ENCODE measurements around the gene SH3RF3. TPM values are rescaled to one million over a fixed set of nuclear protein-coding genes. Genes with fewer than 3 reads are reported as not detected.

SH3RF3 gene
- total RNA-seq, 1 donor from 2014 or later, result 1.7 TPM

GRCh38 chr2:109137616-109138015 is 8.6 kb downstream of the SH3RF3 start:
- no peak overlapping the region for H3K4me3 Mint-ChIP-seq (ENCODE audit: unreplicated experiment)
- H3K4me1 Mint-ChIP-seq (ENCODE audit: low read depth, unreplicated experiment), result peaks cover 14% of the 10 kb centered on the region
- no peaks in the 10 kb centered on the region for H3K36me3 Mint-ChIP-seq (ENCODE audit: unreplicated experiment)
- peaks cover 8% of the 10 kb centered on the region for H3K27me3 Mint-ChIP-seq (ENCODE audit: unreplicated experiment)
- peaks cover 5% of the 10 kb centered on the region for H3K9me3 Mint-ChIP-seq (ENCODE audit: unreplicated experiment)
- TF ChIP-seq CTCF (IDR thresholded peaks at IDR 0.05; ENCODE audit: partially characterized antibody, unreplicated experiment), result no peak
- H3K27ac Mint-ChIP-seq (ENCODE audit: unreplicated experiment), result no peak overlapping the region
- DNase-seq, result no peak

- H3K27ac Mint-ChIP-seq (ENCODE audit: unreplicated experiment), result no peak overlapping the region
- DNase-seq, result no peak
- H3K36me3 Mint-ChIP-seq (ENCODE audit: unreplicated experiment), result no peaks in the 10 kb centered on the region
- H3K27me3 Mint-ChIP-seq (ENCODE audit: unreplicated experiment), result peaks cover 8% of the 10 kb centered on the region
- H3K9me3 Mint-ChIP-seq (ENCODE audit: unreplicated experiment), result peaks cover 6% of the 10 kb centered on the region
- H3K4me1 Mint-ChIP-seq (ENCODE audit: low read depth, unreplicated experiment), result peaks cover 14% of the 10 kb centered on the region
- no peak for TF ChIP-seq CTCF (IDR thresholded peaks at IDR 0.05; ENCODE audit: partially characterized antibody, unreplicated experiment)
- no peak overlapping the region for H3K4me3 Mint-ChIP-seq (ENCODE audit: unreplicated experiment)
Observed at GRCh38 chr2:109138449-109138848, 9.4 kb downstream of the SH3RF3 start.

- TF ChIP-seq CTCF (IDR thresholded peaks at IDR 0.05; ENCODE audit: partially characterized antibody, unreplicated experiment), result no peak
- Mint-ChIP-seq H3K9me3 (ENCODE audit: unreplicated experiment) (peaks cover 6% of the 10 kb centered on the region), H3K4me1 (ENCODE audit: low read depth, unreplicated experiment) (peaks cover 14% of the 10 kb centered on the region), H3K27me3 (ENCODE audit: unreplicated experiment) (peaks cover 8% of the 10 kb centered on the region), H3K4me3 (ENCODE audit: unreplicated experiment) (no peak overlapping the region), H3K27ac (ENCODE audit: unreplicated experiment) (no peak overlapping the region), H3K36me3 (ENCODE audit: unreplicated experiment) (no peaks in the 10 kb centered on the region)
- no peak for DNase-seq
Observed at GRCh38 chr2:109139002-109139401, 10.0 kb downstream of the SH3RF3 start.

- no peak overlapping the region for H3K27ac Mint-ChIP-seq (ENCODE audit: unreplicated experiment)
- H3K36me3 Mint-ChIP-seq (ENCODE audit: unreplicated experiment), result no peaks in the 10 kb centered on the region
- peaks cover 8% of the 10 kb centered on the region for H3K27me3 Mint-ChIP-seq (ENCODE audit: unreplicated experiment)
- H3K4me3 Mint-ChIP-seq (ENCODE audit: unreplicated experiment), result no peak overlapping the region
- DNase-seq, result no peak
- TF ChIP-seq CTCF (IDR thresholded peaks at IDR 0.05; ENCODE audit: partially characterized antibody, unreplicated experiment), result no peak
- peaks cover 14% of the 10 kb centered on the region for H3K4me1 Mint-ChIP-seq (ENCODE audit: low read depth, unreplicated experiment)
- H3K9me3 Mint-ChIP-seq (ENCODE audit: unreplicated experiment), result peaks cover 6% of the 10 kb centered on the region
Observed at GRCh38 chr2:109139865-109140396, 10.9 kb downstream of the SH3RF3 start.

- H3K4me3 Mint-ChIP-seq (ENCODE audit: unreplicated experiment), result no peak overlapping the region
- peaks cover 6% of the 10 kb centered on the region for H3K27me3 Mint-ChIP-seq (ENCODE audit: unreplicated experiment)
- TF ChIP-seq CTCF (IDR thresholded peaks at IDR 0.05; ENCODE audit: partially characterized antibody, unreplicated experiment), result no peak
- DNase-seq, result no peak
- peaks cover 10% of the 10 kb centered on the region for H3K4me1 Mint-ChIP-seq (ENCODE audit: low read depth, unreplicated experiment)
- H3K36me3 Mint-ChIP-seq (ENCODE audit: unreplicated experiment), result no peaks in the 10 kb centered on the region
- no peak overlapping the region for H3K27ac Mint-ChIP-seq (ENCODE audit: unreplicated experiment)
- H3K9me3 Mint-ChIP-seq (ENCODE audit: unreplicated experiment), result peaks cover 6% of the 10 kb centered on the region
Observed at GRCh38 chr2:109141006-109141600, 12.1 kb downstream of the SH3RF3 start.

Measured in glutamatergic neuron (in vitro differentiated cells).